Epithelial cell of proximal tubule (primary cell): Measurements from ENCODE around the gene TEAD2. TPM values are rescaled to one million over a fixed set of nuclear protein-coding genes. Genes with fewer than 3 reads are reported as not detected.

ENCODE experiments used
- DNase-seq: peaks from one replicate; pipeline ENCODE4 v3.0.0-alpha.2; 2011; ENCODE audit warnings: low read depth
- H3K4me3 ChIP-seq: 2 replicates; pipeline ENCODE4 v1.5.1; 2011; ENCODE audit warnings: low read depth, mild to moderate bottlenecking, low read length
- CTCF ChIP-seq: conservative IDR thresholded peaks from 2 replicates; pipeline ENCODE4 v1.5.1; 2012; ENCODE audit warnings: low read depth, mild to moderate bottlenecking, low read length
- total RNA-seq: library from RNA; depleted of rRNA; stranded (reverse); fragments of >200 nt; gene quantifications from 2 replicates; pipeline ENCODE4 v1.2.3, GENCODE V29; 2015

The TEAD2 gene
- 74.5 and 89.5 TPM in 2 replicates for total RNA-seq

- DNase-seq: no peak
- TF ChIP-seq CTCF: no peak
- H3K4me3 ChIP-seq: peak within 1 kb of the TSS; percentile 76
Measured at GRCh38 chr19:49362048-49362928, at the start of gene TEAD2. Gene TEAD2, minus strand, starts transcription at chr19:49362416. Its CDS starts 2,341 bp downstream, at chr19:49360075.

- TF ChIP-seq CTCF: no peak
- H3K4me3 ChIP-seq: no peak overlapping the region
- DNase-seq: no peak
Measured at GRCh38 chr19:49411681-49412326, 49.6 kb upstream of the TEAD2 start.

GRCh38 chr19:49409441-49410029 is 47.3 kb upstream of the TEAD2 start:
- no peak overlapping the region for H3K4me3 ChIP-seq
- TF ChIP-seq CTCF: no peak
- no peak for DNase-seq

GRCh38 chr19:49408816-49409440 is 46.7 kb upstream of the TEAD2 start:
- no peak for DNase-seq
- no peak for TF ChIP-seq CTCF

GRCh38 chr19:49407482-49408015 is 45.3 kb upstream of the TEAD2 start:
- DNase-seq: no peak
- TF ChIP-seq CTCF: no peak

More at GRCh38 chr19:49408816-49409440, 46.7 kb upstream of the TEAD2 start:
- no peak overlapping the region for H3K4me3 ChIP-seq

GRCh38 chr19:49407079-49407478 is 44.9 kb upstream of the TEAD2 start:
- no peak for DNase-seq
- no peak for TF ChIP-seq CTCF
- H3K4me3 ChIP-seq: no peak overlapping the region

More at GRCh38 chr19:49407482-49408015, 45.3 kb upstream of the TEAD2 start:
- no peak overlapping the region for H3K4me3 ChIP-seq
